Activated T-cell treated with anti-CD3 and anti-CD28 coated beads, Interleukin-2, amount 50 U/mL, for 72 hours (primary cell): Measurements from ENCODE around the gene CCDC106. TPM values are rescaled to one million over a fixed set of nuclear protein-coding genes. Genes with fewer than 3 reads are reported as not detected.
A peak's percentile ranks its signal among the peaks of the same experiment; 100 is the strongest.

Experiments
- ATAC-seq, 2 donors: fragments of 150-1000 bp; cut with Tn5 transposase; replicated peaks in 1 of 2; 2 replicates each; pipeline ENCODE4 v1.10.0; 2021; ENCODE audit warnings: moderate library complexity in 2 of 2, mild to moderate bottlenecking in 1 of 2
- DNase-seq, 2 donors: peaks; one replicate each; pipeline ENCODE4 v3.0.0; 2021 to 2022; ENCODE audit warnings: mixed read lengths in 1 of 2
- H3K27ac Mint-ChIP-seq: one replicate; pipeline ENCODE4 v1.8.0; 2022; ENCODE audit warnings: mild to moderate bottlenecking, moderate library complexity, mixed read lengths
- H3K27me3 Mint-ChIP-seq: one replicate; pipeline ENCODE4 v1.8.0; 2022; ENCODE audit warnings: low read depth, mixed read lengths
- H3K36me3 Mint-ChIP-seq, 2 donors: one replicate each; pipeline ENCODE4 v1.8.0; 2022; ENCODE audit warnings: mixed read lengths in 2 of 2, mild to moderate bottlenecking in 1 of 2; ENCODE audit not compliant: insufficient read depth in 2 of 2
- H3K4me1 Mint-ChIP-seq: one replicate; pipeline ENCODE4 v1.8.0; 2022; ENCODE audit warnings: low read depth, mixed read lengths
- H3K4me3 Mint-ChIP-seq, 2 donors: one replicate each; pipeline ENCODE4 v1.8.0; 2022; ENCODE audit warnings: mild to moderate bottlenecking in 2 of 2, mixed read lengths in 2 of 2, moderate library complexity in 2 of 2
- H3K9me3 Mint-ChIP-seq, 2 donors: one replicate each; pipeline ENCODE4 v1.8.0; 2022; ENCODE audit warnings: mixed read lengths in 2 of 2
- total RNA-seq, 2 donors: library from RNA; stranded (reverse); gene quantifications; one replicate each; pipeline ENCODE4 v1.2.3, GENCODE V29; 2022

Gene CCDC106
- total RNA-seq, 2 donors from 2014 or later: 13.8 to 21.7 TPM

GRCh38 chr19:55605637-55606470 is 42.2 kb upstream of the CCDC106 start, which contains the start of gene ZNF865:
Gene ZNF865, plus strand, starts transcription at chr19:55605647. Its CDS starts 7,972 bp downstream, at chr19:55613619.
- Mint-ChIP-seq H3K36me3 (peaks cover 16 to 17% of the 10 kb centered on the region in 2 donors), H3K4me3 (peak within 1 kb of the TSS; percentile 96), H3K9me3 (no peaks in the 10 kb centered on the region), H3K27me3 (no peaks in the 10 kb centered on the region), H3K4me1 (peaks cover 51% of the 10 kb centered on the region), H3K27ac (peak within 1 kb of the TSS; percentile 92)
- peak; percentile 77 to 81 for DNase-seq
- peak; percentile 34 to 48 for ATAC-seq

- no peak for ATAC-seq
- H3K27ac Mint-ChIP-seq: peak overlapping the region; percentile 92
- H3K27me3 Mint-ChIP-seq: no peaks in the 10 kb centered on the region
- peak overlapping the region; percentile 96 for H3K4me3 Mint-ChIP-seq
- no peaks in the 10 kb centered on the region for H3K9me3 Mint-ChIP-seq
- H3K4me1 Mint-ChIP-seq: peaks cover 50% of the 10 kb centered on the region
- DNase-seq: no peak
- peaks cover 14 to 16% of the 10 kb centered on the region in 2 donors for H3K36me3 Mint-ChIP-seq
Measured at GRCh38 chr19:55606471-55606787, 41.6 kb upstream of the CCDC106 start.

GRCh38 chr19:55606817-55607216 is 41.2 kb upstream of the CCDC106 start:
- Mint-ChIP-seq H3K36me3 (peaks cover 14 to 16% of the 10 kb centered on the region in 2 donors), H3K27ac (peak overlapping the region; percentile 92)

GRCh38 chr19:55609326-55609725 is 38.7 kb upstream of the CCDC106 start:
- ATAC-seq: no peak
- H3K36me3 Mint-ChIP-seq: peaks cover 15 to 16% of the 10 kb centered on the region in 2 donors
- peaks cover 42% of the 10 kb centered on the region for H3K4me1 Mint-ChIP-seq
- H3K27ac Mint-ChIP-seq: no peak overlapping the region
- no peaks in the 10 kb centered on the region for H3K9me3 Mint-ChIP-seq
- no peak overlapping the region for H3K4me3 Mint-ChIP-seq
- H3K27me3 Mint-ChIP-seq: no peaks in the 10 kb centered on the region
- no peak for DNase-seq

More at GRCh38 chr19:55606817-55607216, 41.2 kb upstream of the CCDC106 start:
- Mint-ChIP-seq H3K27me3 (no peaks in the 10 kb centered on the region), H3K4me3 (peak overlapping the region; percentile 96), H3K4me1 (peaks cover 50% of the 10 kb centered on the region), H3K9me3 (no peaks in the 10 kb centered on the region)
- no peak for DNase-seq
- no peak for ATAC-seq

- Mint-ChIP-seq H3K36me3 (peaks cover 10 to 12% of the 10 kb centered on the region in 2 donors), H3K27ac (peak overlapping the region; percentile 9), H3K9me3 (no peaks in the 10 kb centered on the region), H3K4me1 (peaks cover 28% of the 10 kb centered on the region), H3K27me3 (no peaks in the 10 kb centered on the region), H3K4me3 (no peak overlapping the region)
- DNase-seq: no peak
- no peak for ATAC-seq
Measured at GRCh38 chr19:55611300-55611982, 36.6 kb upstream of the CCDC106 start.

- DNase-seq: no peak
- peak overlapping the region; percentile 89 for H3K27ac Mint-ChIP-seq
- H3K4me1 Mint-ChIP-seq: peaks cover 21% of the 10 kb centered on the region
- no peaks in the 10 kb centered on the region for H3K9me3 Mint-ChIP-seq
- no peaks in the 10 kb centered on the region for H3K27me3 Mint-ChIP-seq
- H3K36me3 Mint-ChIP-seq: peaks cover 6 to 12% of the 10 kb centered on the region in 2 donors
- no peak overlapping the region for H3K4me3 Mint-ChIP-seq
- no peak for ATAC-seq
Measured at GRCh38 chr19:55611983-55612645, 35.9 kb upstream of the CCDC106 start.

GRCh38 chr19:55613396-55613795 is 34.6 kb upstream of the CCDC106 start:
- Mint-ChIP-seq H3K36me3 (peaks cover 8 to 9% of the 10 kb centered on the region in 2 donors), H3K4me1 (peaks cover 10% of the 10 kb centered on the region), H3K27ac (no peak overlapping the region), H3K4me3 (no peak overlapping the region), H3K9me3 (no peaks in the 10 kb centered on the region), H3K27me3 (no peaks in the 10 kb centered on the region)
- no peak for ATAC-seq
- no peak for DNase-seq

- DNase-seq (no peak), ATAC-seq (no peak)
- no peak overlapping the region for H3K4me3 Mint-ChIP-seq
- peaks cover 10% of the 10 kb centered on the region for H3K4me1 Mint-ChIP-seq
- H3K9me3 Mint-ChIP-seq: no peaks in the 10 kb centered on the region
- H3K27ac Mint-ChIP-seq: no peak overlapping the region
- H3K27me3 Mint-ChIP-seq: no peaks in the 10 kb centered on the region
- peaks cover 8 to 9% of the 10 kb centered on the region in 2 donors for H3K36me3 Mint-ChIP-seq
Measured at GRCh38 chr19:55613930-55614710, 33.9 kb upstream of the CCDC106 start.

GRCh38 chr19:55614711-55615542 is 33.1 kb upstream of the CCDC106 start:
- no peaks in the 10 kb centered on the region for H3K27me3 Mint-ChIP-seq
- no peaks in the 10 kb centered on the region for H3K9me3 Mint-ChIP-seq
- H3K27ac Mint-ChIP-seq: no peak overlapping the region
- DNase-seq (no peak), ATAC-seq (no peak)
- H3K4me3 Mint-ChIP-seq: no peak overlapping the region
- peaks cover 5 to 15% of the 10 kb centered on the region in 2 donors for H3K36me3 Mint-ChIP-seq
- H3K4me1 Mint-ChIP-seq: peaks cover 16% of the 10 kb centered on the region

GRCh38 chr19:55615543-55616394 is 32.2 kb upstream of the CCDC106 start:
- H3K4me3 Mint-ChIP-seq: no peak overlapping the region
- no peak overlapping the region for H3K27ac Mint-ChIP-seq
- DNase-seq: no peak
- no peaks in the 10 kb centered on the region for H3K9me3 Mint-ChIP-seq
- H3K27me3 Mint-ChIP-seq: no peaks in the 10 kb centered on the region
- peaks cover 2 to 19% of the 10 kb centered on the region in 2 donors for H3K36me3 Mint-ChIP-seq
- ATAC-seq: no peak
- peaks cover 25% of the 10 kb centered on the region for H3K4me1 Mint-ChIP-seq

- DNase-seq (no peak), ATAC-seq (no peak)
Measured at GRCh38 chr19:55616395-55616875, 31.6 kb upstream of the CCDC106 start.

More at GRCh38 chr19:55616395-55616875, 31.6 kb upstream of the CCDC106 start:
- Mint-ChIP-seq H3K27me3 (no peaks in the 10 kb centered on the region), H3K36me3 (peaks cover 2 to 19% of the 10 kb centered on the region in 2 donors), H3K4me1 (peaks cover 24% of the 10 kb centered on the region), H3K27ac (no peak overlapping the region), H3K4me3 (no peak overlapping the region), H3K9me3 (no peaks in the 10 kb centered on the region)
